DOHH2 (cell line): ENCODE data around the gene PTGR3.

Experiments
- CTCF ChIP-seq: fragments of 200-600 bp; sonication (generic); IDR thresholded peaks from one replicate; pipeline ENCODE4 v1.5.1; 2014; ENCODE audit warnings: antibody characterized with exemption, mild to moderate bottlenecking, low read depth, low read length; ENCODE audit not compliant: poor library complexity, severe bottlenecking
- EZH2phosphoT487 ChIP-seq: fragments of 200-600 bp; sonication (generic); IDR thresholded peaks from 2 replicates; pipeline ENCODE4 v1.6.1; 2017; ENCODE audit warnings: borderline replicate concordance, mild to moderate bottlenecking, antibody characterized with exemption, low read length, moderate library complexity, mixed read lengths

- no peak for TF ChIP-seq CTCF
- TF ChIP-seq EZH2phosphoT487: no peak
Measured at GRCh38 chr18:75218065-75218923, 9.4 kb upstream of the PTGR3 start.
